GM10248 (cell line): ENCODE measurements around the gene DCUN1D4.

ENCODE experiments used
- CTCF ChIA-PET: fragments of 300-600 bp; sonication (Branson Sonifier 250); formaldehyde crosslinking; extraction: SDS; loops from one replicate; lab custom pipeline; 2021; ENCODE audit warnings: antibody characterized with exemption; lab: Yijun Ruan, JAX
- POLR2A ChIA-PET: fragments of 350-650 bp; sonication (Branson Sonifier 250); formaldehyde crosslinking; extraction: SDS; loops from one replicate; lab custom pipeline; 2020; ENCODE audit warnings: antibody characterized with exemption; lab: Yijun Ruan, JAX
- DNase-seq: peaks from one replicate; pipeline ENCODE4 v3.0.0; 2012; ENCODE audit errors: extremely low spot score
- TF ChIP-seq, protein P1 (sequence below): IDR thresholded peaks from 2 replicates; pipeline ENCODE4 v1.5.1; 2012; ENCODE audit warnings: mild to moderate bottlenecking, low read depth; ENCODE audit errors: extremely low read depth, missing control alignments, control extremely low read depth

DCUN1D4 gene

DNA sequence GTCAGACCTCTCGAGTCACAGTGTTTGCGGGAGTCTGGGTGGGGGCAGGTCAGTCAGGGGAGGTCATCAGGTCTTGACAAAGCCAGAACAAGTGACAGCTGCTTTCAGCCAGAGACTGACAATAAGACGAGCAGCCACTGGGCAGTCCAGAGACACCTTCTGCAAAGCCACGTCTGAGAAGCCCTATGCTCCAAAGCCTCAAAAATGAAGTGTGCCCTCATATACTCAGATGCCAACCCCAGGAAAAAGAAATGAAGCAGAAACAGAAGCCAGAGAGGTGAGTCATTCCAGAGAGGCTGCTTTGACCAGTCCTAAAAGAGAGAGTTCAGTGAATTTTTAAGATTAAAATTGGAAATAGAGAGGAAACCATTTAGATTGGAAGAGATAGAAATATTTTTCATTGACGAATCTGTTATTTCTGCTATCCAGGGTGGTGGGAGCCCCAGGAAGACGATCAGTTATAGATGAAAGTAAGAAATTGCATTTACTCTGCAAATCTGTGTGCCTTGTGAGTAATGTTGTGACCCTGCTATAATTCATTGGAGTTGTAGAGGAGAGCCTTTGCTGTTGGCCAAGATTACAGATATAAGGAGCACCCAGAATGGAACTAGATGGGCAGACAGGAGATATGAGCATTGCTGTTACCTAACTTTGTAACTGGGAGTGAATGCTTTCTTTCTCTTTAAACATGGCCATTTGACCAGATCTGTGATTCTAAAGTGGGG is 99.3 kb downstream of the DCUN1D4 start:
- TF ChIP-seq, protein P1, sequence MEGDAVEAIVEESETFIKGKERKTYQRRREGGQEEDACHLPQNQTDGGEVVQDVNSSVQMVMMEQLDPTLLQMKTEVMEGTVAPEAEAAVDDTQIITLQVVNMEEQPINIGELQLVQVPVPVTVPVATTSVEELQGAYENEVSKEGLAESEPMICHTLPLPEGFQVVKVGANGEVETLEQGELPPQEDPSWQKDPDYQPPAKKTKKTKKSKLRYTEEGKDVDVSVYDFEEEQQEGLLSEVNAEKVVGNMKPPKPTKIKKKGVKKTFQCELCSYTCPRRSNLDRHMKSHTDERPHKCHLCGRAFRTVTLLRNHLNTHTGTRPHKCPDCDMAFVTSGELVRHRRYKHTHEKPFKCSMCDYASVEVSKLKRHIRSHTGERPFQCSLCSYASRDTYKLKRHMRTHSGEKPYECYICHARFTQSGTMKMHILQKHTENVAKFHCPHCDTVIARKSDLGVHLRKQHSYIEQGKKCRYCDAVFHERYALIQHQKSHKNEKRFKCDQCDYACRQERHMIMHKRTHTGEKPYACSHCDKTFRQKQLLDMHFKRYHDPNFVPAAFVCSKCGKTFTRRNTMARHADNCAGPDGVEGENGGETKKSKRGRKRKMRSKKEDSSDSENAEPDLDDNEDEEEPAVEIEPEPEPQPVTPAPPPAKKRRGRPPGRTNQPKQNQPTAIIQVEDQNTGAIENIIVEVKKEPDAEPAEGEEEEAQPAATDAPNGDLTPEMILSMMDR: no peak
- POLR2A ChIA-PET: no interaction called here
- no peak for DNase-seq
- CTCF ChIA-PET: no interaction called here

DNA sequence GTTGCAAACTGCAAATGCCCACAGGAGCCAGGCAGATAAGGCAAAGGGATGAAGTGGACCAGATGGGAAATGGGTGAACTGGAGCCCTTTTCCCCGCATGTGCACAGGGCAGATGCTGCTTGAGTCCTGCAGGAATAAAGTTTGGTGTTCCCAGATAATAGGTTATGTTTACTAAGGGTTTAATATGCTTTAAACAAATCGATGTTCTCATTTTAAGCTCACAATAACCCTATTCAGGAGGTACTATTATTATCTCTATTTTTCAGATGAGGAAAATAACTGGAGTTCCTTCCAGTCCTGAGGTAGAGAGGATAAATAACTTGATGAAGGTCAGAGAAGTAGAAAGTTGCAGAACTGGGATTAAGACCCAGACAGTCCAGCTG is 99.9 kb downstream of the DCUN1D4 start:
- TF ChIP-seq, protein P1: no peak
- DNase-seq: no peak
- ChIA-PET POLR2A (no interaction called here), CTCF (interaction anchor here (1.0 kb wide), 1 partner anchor 11 kb away, joined by 4 read pairs; no protein-coding TSS in a partner anchor)

DNA sequence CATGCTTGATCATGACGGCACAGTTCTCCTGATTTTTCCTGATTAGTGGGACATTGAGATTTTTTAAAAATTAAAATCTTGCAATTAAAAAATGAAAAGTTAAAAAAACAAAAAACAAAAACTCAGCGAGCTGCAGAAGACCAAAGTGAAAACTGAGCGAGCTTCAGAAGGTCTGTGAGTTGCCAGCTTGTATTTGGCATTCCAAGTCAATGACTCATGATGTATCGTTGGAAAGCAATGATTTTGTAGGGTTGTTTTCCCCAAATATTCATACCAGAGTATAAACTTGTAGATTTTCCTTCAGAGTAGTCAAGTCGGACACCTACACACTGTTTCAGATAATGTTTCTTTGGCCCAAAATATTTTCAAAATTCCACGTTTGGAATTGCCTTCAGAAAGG is 100.3 kb downstream of the DCUN1D4 start:
- TF ChIP-seq, protein P1: no peak
- no peak for DNase-seq
- CTCF ChIA-PET: interaction anchor here (1.0 kb wide), 1 partner anchor 11 kb away, joined by 4 read pairs; no protein-coding TSS in a partner anchor
- POLR2A ChIA-PET: no interaction called here

DNA sequence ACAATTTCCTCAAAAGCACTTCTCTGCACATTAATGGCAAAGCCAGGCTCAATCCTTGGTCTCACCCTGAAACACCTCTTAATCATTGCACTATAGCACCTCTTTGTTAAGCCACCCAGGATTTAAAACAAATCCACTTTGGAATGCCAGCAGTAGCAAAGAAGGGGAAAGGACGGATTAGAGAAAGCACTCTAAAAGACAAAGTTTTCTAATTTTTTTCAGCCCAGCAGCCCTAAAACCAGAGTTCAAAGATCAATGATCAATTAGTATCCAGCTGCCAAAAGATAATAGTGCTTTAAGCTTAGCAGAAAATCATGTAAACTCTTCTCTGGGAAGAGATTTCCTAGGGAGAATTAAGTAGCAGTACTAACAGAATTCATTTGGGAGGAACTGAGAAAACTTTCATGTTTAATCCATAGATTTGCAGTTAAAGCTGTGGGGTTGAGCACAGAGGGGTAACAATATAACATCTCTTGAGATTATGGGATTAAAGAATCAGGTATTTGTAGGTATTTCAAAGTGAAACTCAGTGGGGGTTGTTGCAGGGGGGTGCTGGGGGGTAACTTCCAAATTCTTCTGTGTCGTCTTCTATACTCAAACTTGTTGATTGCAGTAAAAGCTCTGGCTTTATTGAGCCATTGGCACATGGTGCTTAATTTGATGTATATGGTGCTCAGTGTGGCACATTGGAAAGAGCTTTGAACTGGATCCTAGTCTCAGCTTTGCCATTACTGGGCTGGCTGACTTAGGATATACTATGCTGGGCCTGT is 115.4 kb downstream of the DCUN1D4 start:
- ChIA-PET CTCF (interaction anchor here (0.9 to 1.5 kb wide), 3 partner anchors 12 to 61 kb away, joined by 3 to 4 read pairs (median 3); no protein-coding TSS in a partner anchor), POLR2A (no interaction called here)
- DNase-seq: no peak
- TF ChIP-seq, protein P1: no peak

DNA sequence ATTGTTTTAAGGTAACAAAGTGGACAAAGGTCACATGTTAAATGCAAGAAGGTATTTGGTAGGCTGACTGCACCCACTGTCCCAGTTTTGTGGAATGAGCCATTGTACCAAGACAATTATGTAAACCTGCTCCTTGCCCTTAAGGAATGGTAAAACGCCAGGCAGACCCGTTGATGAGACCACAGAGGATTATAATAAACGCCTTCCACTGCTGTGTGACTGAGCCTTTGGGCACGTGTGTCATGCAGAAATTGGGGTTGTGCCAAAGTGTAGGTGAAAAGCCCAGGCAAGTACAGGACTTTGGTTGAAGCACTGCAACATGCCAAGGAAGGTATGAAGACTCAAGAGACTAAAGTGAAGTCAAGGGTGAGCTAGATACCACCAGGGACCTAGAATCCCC is 117.5 kb downstream of the DCUN1D4 start:
- ChIA-PET CTCF (no interaction called here), POLR2A (no interaction called here)
- DNase-seq: no peak
- TF ChIP-seq, protein P1: no peak

DNA sequence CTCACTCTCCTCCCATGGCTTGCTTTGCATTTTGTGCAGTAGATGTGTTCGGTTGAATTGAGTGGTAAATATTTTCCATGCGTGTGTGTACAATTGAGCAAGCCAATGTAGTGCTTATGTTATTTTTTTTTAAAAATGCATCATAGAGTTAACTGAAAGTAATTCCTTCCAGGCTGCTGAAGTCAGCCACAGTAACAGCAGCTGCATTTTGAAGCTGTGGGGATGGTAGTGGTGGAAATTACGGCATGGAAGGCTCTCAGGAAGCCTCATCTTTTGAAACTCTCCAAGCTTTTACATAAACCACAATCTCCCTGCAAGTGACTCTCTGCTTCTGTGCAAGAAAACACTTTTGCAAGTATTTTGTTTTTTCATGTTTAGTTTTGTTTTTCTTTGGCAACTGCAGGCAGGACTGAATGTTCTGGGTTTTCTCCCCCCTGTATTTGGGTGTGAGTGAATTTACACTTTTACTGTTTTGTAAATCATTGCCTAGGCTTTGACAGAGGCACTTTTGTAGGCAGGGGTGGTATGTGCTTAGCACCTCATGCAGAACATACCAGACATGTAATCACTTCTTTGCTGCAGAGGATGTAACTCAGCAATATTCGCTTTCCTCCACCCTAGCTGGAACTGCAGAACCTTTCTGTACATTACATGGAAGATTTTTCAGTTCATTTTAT is 121.0 kb downstream of the DCUN1D4 start:
- ChIA-PET CTCF (interaction anchor here (1.7 kb wide), 1 partner anchor 8 kb away, joined by 4 read pairs; no protein-coding TSS in a partner anchor), POLR2A (no interaction called here)
- TF ChIP-seq, protein P1: no peak
- DNase-seq: no peak
